ENCODE measurements around the gene ADAMTS12.
"Not testable (repeated sequence)": the region's sequence is repeated elsewhere in the genome, so short reads cannot be mapped to it uniquely, and the experiment has no call there.

Gene ADAMTS12

GRCh38 chr5:33891788-33892619 is at the start of gene ADAMTS12:
Gene ADAMTS12 (minus strand): TSS chr5:33891990. CDS start chr5:33891856, 134 bp downstream.
- no peak for DNase-seq

GRCh38 chr5:33941090-33941489 is 49.3 kb upstream of the ADAMTS12 start:
- DNase-seq = no peak

GRCh38 chr5:33939556-33940262 is 47.9 kb upstream of the ADAMTS12 start:
- no peak for DNase-seq

GRCh38 chr5:33938881-33939280 is 47.1 kb upstream of the ADAMTS12 start:
- no peak for DNase-seq

GRCh38 chr5:33938507-33938796 is 46.7 kb upstream of the ADAMTS12 start:
- no peak for DNase-seq

GRCh38 chr5:33937707-33938506 is 46.1 kb upstream of the ADAMTS12 start:
- no peak for DNase-seq

- no peak for DNase-seq
These were observed 45.4 kb upstream of the ADAMTS12 start for GRCh38 chr5:33937017-33937706.

- no peak for DNase-seq
These were observed 44.7 kb upstream of the ADAMTS12 start, which contains the start of gene RXFP3 for GRCh38 chr5:33936381-33937016. Gene RXFP3 (plus strand): TSS chr5:33936386. CDS start chr5:33936741, 355 bp downstream.

- peak; percentile 40 for DNase-seq
These were observed 44.2 kb upstream of the ADAMTS12 start for GRCh38 chr5:33936004-33936380.

- no peak for DNase-seq
These were observed 42.4 kb upstream of the ADAMTS12 start for GRCh38 chr5:33934176-33934575.

GRCh38 chr5:33933723-33934169 is 42.0 kb upstream of the ADAMTS12 start:
- DNase-seq = no peak

GRCh38 chr5:33931136-33931535 is 39.3 kb upstream of the ADAMTS12 start:
- DNase-seq = no peak

GRCh38 chr5:33929925-33930690 is 38.3 kb upstream of the ADAMTS12 start:
- DNase-seq = no peak

- no peak for DNase-seq
These were observed 36.5 kb upstream of the ADAMTS12 start for GRCh38 chr5:33928283-33928682.

GRCh38 chr5:33927685-33928084 is 35.9 kb upstream of the ADAMTS12 start:
- DNase-seq = no peak

- DNase-seq = no peak
These were observed 33.5 kb upstream of the ADAMTS12 start for GRCh38 chr5:33925278-33925677.

GRCh38 chr5:33921002-33921401 is 29.2 kb upstream of the ADAMTS12 start:
- DNase-seq = no peak

GRCh38 chr5:33914844-33915243 is 23.1 kb upstream of the ADAMTS12 start:
- DNase-seq = not testable (repeated sequence)

- DNase-seq = not testable (repeated sequence)
These were observed 14.5 kb upstream of the ADAMTS12 start for GRCh38 chr5:33906248-33906647.

- no peak for DNase-seq
These were observed 13.6 kb upstream of the ADAMTS12 start for GRCh38 chr5:33905381-33905780.

GRCh38 chr5:33903118-33903517 is 11.3 kb upstream of the ADAMTS12 start:
- DNase-seq = no peak
